Midbrain (tissue), 1 donor: Measurements from ENCODE around the gene CHRNB1.

Experiments used
- DNase-seq: peaks from one replicate; lab custom pipeline; 2025; lab: John Stamatoyannopoulos, UW

The CHRNB1 gene

GRCh38 chr17:7438656-7439460 lies 6.0 kb upstream of the CHRNB1 start:
- DNase-seq, result no peak

GRCh38 chr17:7439462-7440112 lies 5.3 kb upstream of the CHRNB1 start, which contains the start of gene FGF11:
FGF11 (plus strand) TSS chr17:7439512; CDS start chr17:7439621, 109 bp downstream.
- DNase-seq, result no peak

GRCh38 chr17:7440113-7440833 lies 4.6 kb upstream of the CHRNB1 start:
- no peak for DNase-seq

GRCh38 chr17:7440834-7441195 lies 4.0 kb upstream of the CHRNB1 start:
- DNase-seq, result peak; percentile 21

GRCh38 chr17:7441266-7441665 lies 3.6 kb upstream of the CHRNB1 start:
- DNase-seq, result no peak

- no peak for DNase-seq
Observed at GRCh38 chr17:7442142-7442541, 2.7 kb upstream of the CHRNB1 start.

GRCh38 chr17:7443499-7444485 lies 1.1 kb upstream of the CHRNB1 start:
- no peak for DNase-seq

GRCh38 chr17:7445619-7445968 lies 733 bp downstream of the CHRNB1 start:
- no peak for DNase-seq

GRCh38 chr17:7448461-7448860 lies 3.6 kb downstream of the CHRNB1 start:
- no peak for DNase-seq

GRCh38 chr17:7459961-7460545 lies 15.2 kb downstream of the CHRNB1 start:
- no peak for DNase-seq

- DNase-seq, result no peak
Observed at GRCh38 chr17:7460850-7461660, 16.2 kb downstream of the CHRNB1 start.

- no peak for DNase-seq
Observed at GRCh38 chr17:7462474-7463371, 17.9 kb downstream of the CHRNB1 start.

GRCh38 chr17:7463372-7463846 lies 18.5 kb downstream of the CHRNB1 start:
- no peak for DNase-seq

GRCh38 chr17:7464081-7464480 lies 19.2 kb downstream of the CHRNB1 start:
- no peak for DNase-seq

GRCh38 chr17:7465597-7466275 lies 20.9 kb downstream of the CHRNB1 start:
- DNase-seq, result no peak

- no peak for DNase-seq
Observed at GRCh38 chr17:7466318-7466638, 21.4 kb downstream of the CHRNB1 start.

GRCh38 chr17:7466639-7467341 lies 21.9 kb downstream of the CHRNB1 start:
- no peak for DNase-seq

- no peak for DNase-seq
Observed at GRCh38 chr17:7467498-7467897, 22.6 kb downstream of the CHRNB1 start.
